Fibroblast of skin of abdomen (primary cell): ENCODE measurements around the gene ZBTB45. TPM values are rescaled to one million over a fixed set of nuclear protein-coding genes. Genes with fewer than 3 reads are reported as not detected.

Experiments
- DNase-seq: peaks from one replicate; pipeline ENCODE4 v3.0.0-alpha.2; 2013
- polyA plus RNA-seq, 2 experiments: library from polyadenylated mRNA; unstranded; fragments of 120-200 nt; gene quantifications; one replicate each; pipeline ENCODE4 v1.2.1, GENCODE V29; 2013; ENCODE audit not compliant: insufficient read length in 2 of 2

ZBTB45 gene
- polyA plus RNA-seq (2013, experiment 1 of 2; ENCODE audit: insufficient read length) = 12.8 TPM
- polyA plus RNA-seq (2013, experiment 2 of 2; ENCODE audit: insufficient read length) = 15.1 TPM

- peak; percentile 97 for DNase-seq
These were observed at the start of gene ZBTB45 for GRCh38 chr19:58519355-58520256. ZBTB45 (minus strand) TSS chr19:58519810; CDS start chr19:58517673, 2,137 bp downstream.

GRCh38 chr19:58568453-58569130 lies 49.0 kb upstream of the ZBTB45 start:
- no peak for DNase-seq

- no peak for DNase-seq
These were observed 47.4 kb upstream of the ZBTB45 start for GRCh38 chr19:58566989-58567388.

- DNase-seq = no peak
These were observed 44.2 kb upstream of the ZBTB45 start for GRCh38 chr19:58563823-58564222.

- no peak for DNase-seq
These were observed 43.5 kb upstream of the ZBTB45 start for GRCh38 chr19:58563034-58563573.

GRCh38 chr19:58562122-58563033 lies 42.8 kb upstream of the ZBTB45 start:
- peak; percentile 29 for DNase-seq

GRCh38 chr19:58561373-58562121 lies 41.9 kb upstream of the ZBTB45 start:
- DNase-seq = no peak

GRCh38 chr19:58560921-58561320 lies 41.3 kb upstream of the ZBTB45 start:
- DNase-seq = no peak

GRCh38 chr19:58560007-58560887 lies 40.6 kb upstream of the ZBTB45 start:
- DNase-seq = no peak

GRCh38 chr19:58559275-58560006 lies 39.8 kb upstream of the ZBTB45 start:
- DNase-seq = peak; percentile 92

GRCh38 chr19:58558623-58559274 lies 39.1 kb upstream of the ZBTB45 start:
- peak; percentile 98 for DNase-seq

GRCh38 chr19:58558066-58558622 lies 38.5 kb upstream of the ZBTB45 start, which contains the start of gene UBE2M:
UBE2M (minus strand) TSS chr19:58558611; CDS start chr19:58558381, 230 bp downstream.
- DNase-seq = no peak

GRCh38 chr19:58557221-58558065 lies 37.8 kb upstream of the ZBTB45 start:
- DNase-seq = no peak

GRCh38 chr19:58556622-58557220 lies 37.1 kb upstream of the ZBTB45 start:
- DNase-seq = no peak

- DNase-seq = no peak
These were observed 36.5 kb upstream of the ZBTB45 start for GRCh38 chr19:58555920-58556621.

- no peak for DNase-seq
These were observed 35.8 kb upstream of the ZBTB45 start for GRCh38 chr19:58555369-58555885.
